Suprapubic skin (tissue), 4 donors: ENCODE data around the gene CARD16. TPM values are rescaled to one million over a fixed set of nuclear protein-coding genes. Genes with fewer than 3 reads are reported as not detected.

Experiments used
- DNase-seq, 2 donors: peaks; one replicate each; pipeline ENCODE4 v3.0.0-alpha.2; 2019; ENCODE audit warnings: low spot score in 2 of 2
- H3K27ac ChIP-seq: fragments of 200-600 bp; sonication (generic); one replicate; pipeline ENCODE4 v1.5.1; 2019
- H3K27me3 ChIP-seq: fragments of 200-600 bp; sonication (generic); one replicate; pipeline ENCODE4 v1.5.1; 2019
- H3K36me3 ChIP-seq: fragments of 200-600 bp; sonication (generic); one replicate; pipeline ENCODE4 v1.5.1; 2019
- H3K4me1 ChIP-seq: fragments of 200-600 bp; sonication (generic); one replicate; pipeline ENCODE4 v1.5.1; 2019
- H3K4me3 ChIP-seq: fragments of 200-600 bp; sonication (generic); one replicate; pipeline ENCODE4 v1.5.1; 2019; ENCODE audit warnings: mild to moderate bottlenecking
- H3K9me3 ChIP-seq: fragments of 200-600 bp; sonication (generic); one replicate; pipeline ENCODE4 v1.5.1; 2019
- EP300 ChIP-seq: sonication (generic); formaldehyde crosslinking; IDR thresholded peaks from one replicate; pipeline ENCODE4 v1.6.1; 2017; ENCODE audit warnings: antibody characterized with exemption
- POLR2A ChIP-seq, 2 donors: fragments of 450-650 bp; IDR thresholded peaks; one replicate each; pipeline ENCODE4 v1.6.1; 2017; ENCODE audit warnings: antibody characterized with exemption in 2 of 2, mild to moderate bottlenecking in 2 of 2, moderate library complexity in 2 of 2
- POLR2AphosphoS5 ChIP-seq, 3 donors: sonication (generic); formaldehyde crosslinking; IDR thresholded peaks; one replicate each; pipeline ENCODE4 v1.6.1; 2017; ENCODE audit warnings: antibody characterized with exemption in 3 of 3
- WGBS: methylation state at CpG from one replicate; pipeline ENCODE4 v1.1.5; 2018; 5-methylcytosine and 5-hydroxymethylcytosine counted together
- total RNA-seq, 4 donors: library from RNA; depleted of rRNA; stranded (reverse); fragments of >200 nt; gene quantifications; one replicate each; pipeline ENCODE4 v1.1.0, GENCODE V29; 2016
- TF ChIP-seq, protein P1 (sequence below), 2 donors: fragments of 200-600 bp in 1 of 2; fragments of 450-650 bp in 1 of 2; sonication (generic) in 1 of 2; IDR thresholded peaks; one replicate each; pipeline ENCODE4 v1.5.1; 2016 to 2019; ENCODE audit warnings: antibody characterized with exemption in 2 of 2, mild to moderate bottlenecking in 1 of 2, moderate library complexity in 1 of 2

The CARD16 gene
- total RNA-seq, 4 donors from 2014 or later: 1.6 to 9.0 (median 3.5) TPM

DNA sequence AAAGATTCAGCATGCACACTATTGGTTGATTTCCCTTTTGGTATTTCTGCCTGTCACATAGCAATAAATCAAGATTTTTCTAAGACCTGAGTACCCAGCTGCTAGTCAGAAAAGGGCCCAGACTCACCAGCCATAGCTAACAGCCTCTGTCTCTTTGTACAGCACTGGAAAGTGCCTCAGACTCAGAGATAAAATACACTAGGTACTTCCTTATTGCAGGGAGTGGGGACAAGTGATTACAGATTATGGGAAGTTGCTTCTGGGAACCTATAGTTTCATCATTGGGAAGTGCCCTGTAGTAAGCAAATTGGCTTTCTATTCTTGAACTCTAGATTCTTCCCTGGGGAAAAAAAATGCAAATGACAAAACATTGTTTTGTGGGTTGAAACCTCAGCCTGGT lies 22.1 kb downstream of the CARD16 start, which contains the start of gene CASP5:
Gene CASP5 (minus strand): TSS at position 166 of the 400 bp plus-strand sequence. CDS start 32 bp downstream, at position 134.
- Histone ChIP-seq H3K4me3 (no peak within 1 kb of the TSS), H3K27ac (no peak within 1 kb of the TSS), H3K36me3 (peaks cover 20% of the 10 kb centered on the region), H3K9me3 (no peaks in the 10 kb centered on the region), H3K4me1 (no peaks in the 10 kb centered on the region), H3K27me3 (no peaks in the 10 kb centered on the region)
- DNase-seq: no peak
- TF ChIP-seq POLR2AphosphoS5 (IDR thresholded peaks at IDR 0.05) (no peak), POLR2A (IDR thresholded peaks at IDR 0.05) (no peak), EP300 (no peak)
- TF ChIP-seq, protein P1, sequence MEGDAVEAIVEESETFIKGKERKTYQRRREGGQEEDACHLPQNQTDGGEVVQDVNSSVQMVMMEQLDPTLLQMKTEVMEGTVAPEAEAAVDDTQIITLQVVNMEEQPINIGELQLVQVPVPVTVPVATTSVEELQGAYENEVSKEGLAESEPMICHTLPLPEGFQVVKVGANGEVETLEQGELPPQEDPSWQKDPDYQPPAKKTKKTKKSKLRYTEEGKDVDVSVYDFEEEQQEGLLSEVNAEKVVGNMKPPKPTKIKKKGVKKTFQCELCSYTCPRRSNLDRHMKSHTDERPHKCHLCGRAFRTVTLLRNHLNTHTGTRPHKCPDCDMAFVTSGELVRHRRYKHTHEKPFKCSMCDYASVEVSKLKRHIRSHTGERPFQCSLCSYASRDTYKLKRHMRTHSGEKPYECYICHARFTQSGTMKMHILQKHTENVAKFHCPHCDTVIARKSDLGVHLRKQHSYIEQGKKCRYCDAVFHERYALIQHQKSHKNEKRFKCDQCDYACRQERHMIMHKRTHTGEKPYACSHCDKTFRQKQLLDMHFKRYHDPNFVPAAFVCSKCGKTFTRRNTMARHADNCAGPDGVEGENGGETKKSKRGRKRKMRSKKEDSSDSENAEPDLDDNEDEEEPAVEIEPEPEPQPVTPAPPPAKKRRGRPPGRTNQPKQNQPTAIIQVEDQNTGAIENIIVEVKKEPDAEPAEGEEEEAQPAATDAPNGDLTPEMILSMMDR (IDR thresholded peaks at IDR 0.05): no peak

GRCh38 chr11:105022527-105022926 lies 22.6 kb downstream of the CARD16 start:
- DNase-seq: no peak
- 34% methylated on average over 2 of the region's 2 CpGs for WGBS
- TF ChIP-seq POLR2AphosphoS5 (IDR thresholded peaks at IDR 0.05) (no peak), EP300 (no peak), POLR2A (IDR thresholded peaks at IDR 0.05) (no peak)
- TF ChIP-seq, protein P1 (IDR thresholded peaks at IDR 0.05): no peak
- Histone ChIP-seq H3K27me3 (no peaks in the 10 kb centered on the region), H3K4me1 (no peaks in the 10 kb centered on the region), H3K36me3 (peaks cover 16% of the 10 kb centered on the region), H3K4me3 (no peak overlapping the region), H3K27ac (no peak overlapping the region), H3K9me3 (no peaks in the 10 kb centered on the region)

- H3K27me3 ChIP-seq: no peaks in the 10 kb centered on the region
- no peaks in the 10 kb centered on the region for H3K36me3 ChIP-seq
- no peak overlapping the region for H3K4me3 ChIP-seq
- H3K27ac ChIP-seq: no peak overlapping the region
- no peak for DNase-seq
- TF ChIP-seq EP300: no peak
- no peak for TF ChIP-seq POLR2AphosphoS5 (IDR thresholded peaks at IDR 0.05)
- TF ChIP-seq, protein P1 (IDR thresholded peaks at IDR 0.05): no peak
- TF ChIP-seq POLR2A (IDR thresholded peaks at IDR 0.05): no peak
- peaks cover 5% of the 10 kb centered on the region for H3K4me1 ChIP-seq
- H3K9me3 ChIP-seq: no peaks in the 10 kb centered on the region
Measured at GRCh38 chr11:105007463-105007862, 37.7 kb downstream of the CARD16 start.

DNA sequence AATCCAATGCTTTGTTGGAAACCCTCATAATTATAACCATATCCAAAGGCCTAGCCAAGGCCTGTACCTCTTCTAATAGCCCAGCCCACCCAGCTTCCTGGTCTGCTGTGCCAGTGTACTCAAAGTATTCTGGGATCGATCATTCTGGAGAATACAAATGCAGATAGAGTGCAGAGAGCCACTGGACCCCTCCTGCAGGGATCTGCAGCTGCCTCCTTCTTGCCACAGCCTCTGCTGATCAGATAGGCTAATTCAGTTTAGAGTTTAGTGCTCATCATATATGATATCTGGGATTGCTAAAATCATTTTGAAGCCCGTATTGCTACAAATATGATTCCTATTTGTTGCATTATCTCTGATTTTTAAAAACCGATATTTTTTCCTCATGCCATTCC lies 39.7 kb downstream of the CARD16 start:
- no peak overlapping the region for H3K27ac ChIP-seq
- H3K36me3 ChIP-seq: no peaks in the 10 kb centered on the region
- no peak overlapping the region for H3K4me3 ChIP-seq
- WGBS: 75% methylated on average over 3 of the region's 3 CpGs
- no peak for TF ChIP-seq POLR2AphosphoS5 (IDR thresholded peaks at IDR 0.05)
- no peak for TF ChIP-seq POLR2A (IDR thresholded peaks at IDR 0.05)
- TF ChIP-seq, protein P1 (IDR thresholded peaks at IDR 0.05): no peak
- no peak for TF ChIP-seq EP300
- peaks cover 5% of the 10 kb centered on the region for H3K4me1 ChIP-seq
- H3K27me3 ChIP-seq: no peaks in the 10 kb centered on the region
- H3K9me3 ChIP-seq: no peaks in the 10 kb centered on the region
- DNase-seq: no peak

GRCh38 chr11:105004021-105004420 lies 41.1 kb downstream of the CARD16 start:
- no peaks in the 10 kb centered on the region for H3K27me3 ChIP-seq
- H3K4me1 ChIP-seq: peaks cover 5% of the 10 kb centered on the region
- H3K36me3 ChIP-seq: no peaks in the 10 kb centered on the region
- H3K9me3 ChIP-seq: no peaks in the 10 kb centered on the region
- WGBS: 69% methylated on average over 3 of the region's 3 CpGs
- TF ChIP-seq POLR2A (IDR thresholded peaks at IDR 0.05): no peak
- no peak for TF ChIP-seq EP300
- TF ChIP-seq POLR2AphosphoS5 (IDR thresholded peaks at IDR 0.05): peak in 1 of 3 donors; percentile 41
- TF ChIP-seq, protein P1 (IDR thresholded peaks at IDR 0.05): no peak
- no peak overlapping the region for H3K27ac ChIP-seq
- no peak overlapping the region for H3K4me3 ChIP-seq
- no peak for DNase-seq
